ENCODE results near the gene TMEM185B.

DNA sequence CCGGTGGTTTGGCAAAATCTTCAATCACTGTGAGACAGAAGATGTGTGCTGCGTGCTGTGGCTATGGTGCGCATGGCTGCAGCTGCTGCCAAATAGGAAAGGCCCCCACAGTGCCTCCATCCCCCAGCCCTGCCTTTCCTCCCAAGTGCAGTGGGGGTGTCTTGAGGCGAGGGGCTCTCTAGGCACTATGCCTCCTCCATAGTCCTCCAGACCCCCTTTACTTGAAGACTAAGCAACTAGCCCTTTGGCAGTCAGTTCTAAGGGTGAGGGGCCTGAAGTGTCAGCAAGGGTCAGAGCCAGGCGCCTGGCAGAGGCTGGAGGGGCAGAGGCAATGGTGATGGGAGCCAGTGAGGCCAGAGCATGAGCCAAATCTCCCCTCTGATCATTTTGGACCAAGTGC is 13.6 kb upstream of the TMEM185B start:
- no peak for TF ChIP-seq POLR2A (IDR thresholded peaks at IDR 0.05; ENCODE audit: low read length)
- TF ChIP-seq GATA1 (IDR thresholded peaks at IDR 0.05; ENCODE audit: low read depth, low read length), result no peak

All from erythroblast (primary cell).